SK-N-DZ (cell line): Measurements from ENCODE around the gene RAB43. TPM values are rescaled to one million over a fixed set of nuclear protein-coding genes. Genes with fewer than 3 reads are reported as not detected.
"Not testable (repeated sequence)": the region's sequence is repeated elsewhere in the genome, so short reads cannot be mapped to it uniquely, and the experiment has no call there.

ENCODE experiments used
- DNase-seq: peaks from one replicate; pipeline ENCODE4 v3.0.0-alpha.2; 2015; ENCODE audit warnings: low spot score
- polyA plus RNA-seq, 2 experiments: library from polyadenylated mRNA; depleted of rRNA; stranded (reverse); fragments of >200 nt; gene quantifications; 2 replicates each; pipeline ENCODE4 v1.2.3, GENCODE V29; 2014

RAB43 gene
- polyA plus RNA-seq (2014; cell fraction: cytosol; rRNA removed) = 0.29 TPM in 1 of 2 replicates, not detected in the other
- polyA plus RNA-seq (2014; cell fraction: nucleus; rRNA removed) = 0.41 TPM in 1 of 2 replicates, not detected in the other

GRCh38 chr3:129121792-129122411 lies at the start of gene RAB43:
Gene RAB43 (minus strand): TSS chr3:129121804. CDS start chr3:129121489, 315 bp downstream.
- peak; percentile 80 for DNase-seq

GRCh38 chr3:129166579-129167332 lies 45.2 kb upstream of the RAB43 start:
- DNase-seq = no peak

- not testable (repeated sequence) for DNase-seq
These were observed 44.0 kb upstream of the RAB43 start for GRCh38 chr3:129165594-129165993.

GRCh38 chr3:129164500-129164899 lies 42.9 kb upstream of the RAB43 start:
- DNase-seq = no peak

GRCh38 chr3:129162729-129163579 lies 41.4 kb upstream of the RAB43 start:
- peak; percentile 32 for DNase-seq

- peak; percentile 16 for DNase-seq
These were observed 40.3 kb upstream of the RAB43 start for GRCh38 chr3:129161860-129162271.

GRCh38 chr3:129160891-129161859 lies 39.6 kb upstream of the RAB43 start, which contains the start of gene ISY1:
Gene ISY1 (minus strand): TSS chr3:129161063. CDS start chr3:129160975, 88 bp downstream.
- DNase-seq = peak; percentile 97

GRCh38 chr3:129144786-129145185 lies 23.2 kb upstream of the RAB43 start:
- DNase-seq = no peak

GRCh38 chr3:129141011-129141410 lies 19.4 kb upstream of the RAB43 start:
- DNase-seq = not testable (repeated sequence)

GRCh38 chr3:129139911-129140310 lies 18.3 kb upstream of the RAB43 start:
- no peak for DNase-seq

- DNase-seq = not testable (repeated sequence)
These were observed 14.7 kb upstream of the RAB43 start for GRCh38 chr3:129136275-129136674.

GRCh38 chr3:129132097-129132866 lies 10.7 kb upstream of the RAB43 start:
- DNase-seq = no peak

GRCh38 chr3:129131465-129132088 lies 10.0 kb upstream of the RAB43 start:
- no peak for DNase-seq

- DNase-seq = no peak
These were observed 8.7 kb upstream of the RAB43 start for GRCh38 chr3:129130291-129130813.

- no peak for DNase-seq
These were observed 7.0 kb upstream of the RAB43 start for GRCh38 chr3:129128357-129129155.

- DNase-seq = no peak
These were observed 5.2 kb upstream of the RAB43 start for GRCh38 chr3:129126726-129127280.

- no peak for DNase-seq
These were observed 1.9 kb upstream of the RAB43 start for GRCh38 chr3:129123314-129124060.
